Tibial nerve (tissue), 4 donors: ENCODE measurements around the gene PSME3. TPM values are rescaled to one million over a fixed set of nuclear protein-coding genes. Genes with fewer than 3 reads are reported as not detected.
"Not testable (repeated sequence)": the region's sequence is repeated elsewhere in the genome, so short reads cannot be mapped to it uniquely, and the experiment has no call there.

ENCODE experiments used
- DNase-seq, 2 donors: peaks; one replicate each; pipeline ENCODE4 v3.0.0-alpha.2; 2019; ENCODE audit warnings: low spot score in 2 of 2
- H3K27ac ChIP-seq, 4 donors: fragments of 200-600 bp; sonication (generic) in 3 of 4; one replicate each; pipeline ENCODE4 v1.5.1; 2017 to 2019; ENCODE audit warnings: mild to moderate bottlenecking in 1 of 4
- H3K27me3 ChIP-seq, 2 donors: fragments of 200-600 bp; sonication (generic) in 1 of 2; one replicate each; pipeline versions ENCODE4 v1.5.1 to v1.6.0; 2017 to 2019
- H3K36me3 ChIP-seq, 3 donors: fragments of 200-600 bp; sonication (generic); one replicate each; pipeline ENCODE4 v1.5.1; 2018 to 2019
- H3K4me1 ChIP-seq, 4 donors: fragments of 200-600 bp; sonication (generic) in 3 of 4; one replicate each; pipeline ENCODE4 v1.5.1; 2017 to 2019
- H3K4me3 ChIP-seq, 4 donors: fragments of 200-600 bp; sonication (generic) in 3 of 4; one replicate each; pipeline ENCODE4 v1.5.1; 2017 to 2019; ENCODE audit warnings: mild to moderate bottlenecking in 1 of 4, moderate library complexity in 1 of 4
- H3K9me3 ChIP-seq, 4 donors: fragments of 200-600 bp; sonication (generic) in 3 of 4; one replicate each; pipeline ENCODE4 v1.5.1; 2017 to 2019
- CTCF ChIP-seq, 5 experiments: fragments of 200-600 bp in 3 of 5; fragments of 450-650 bp in 2 of 5; sonication (generic) in 3 of 5; IDR thresholded peaks; one replicate each; pipeline ENCODE4 v1.5.1; 2016 to 2019; ENCODE audit warnings: antibody characterized with exemption in 5 of 5, mild to moderate bottlenecking in 3 of 5, moderate library complexity in 2 of 5
- EP300 ChIP-seq, 2 donors: sonication (generic); formaldehyde crosslinking; IDR thresholded peaks; one replicate each; pipeline ENCODE4 v1.6.1; 2017; ENCODE audit warnings: antibody characterized with exemption in 2 of 2, mild to moderate bottlenecking in 1 of 2
- POLR2A ChIP-seq, 2 donors: fragments of 450-650 bp; IDR thresholded peaks; one replicate each; pipeline ENCODE4 v1.6.1; 2017; ENCODE audit warnings: antibody characterized with exemption in 2 of 2, mild to moderate bottlenecking in 2 of 2, moderate library complexity in 2 of 2
- WGBS, 2 donors: methylation state at CpG; one replicate each; pipeline ENCODE4 v1.1.5; 2018; 5-methylcytosine and 5-hydroxymethylcytosine counted together
- total RNA-seq, 4 donors: library from RNA; depleted of rRNA; stranded (reverse); fragments of >200 nt; gene quantifications; one replicate each; pipeline ENCODE4 v1.1.0, GENCODE V29; 2016

The PSME3 gene
- total RNA-seq, 4 donors from 2014 or later: 42.2 to 86.7 (median 53.7) TPM

- H3K27me3 ChIP-seq: no peaks in the 10 kb centered on the region
- H3K4me1 ChIP-seq: peaks cover 0 to 16% (median 2%) of the 10 kb centered on the region in 4 donors
- peak overlapping the region in 2 of 4 donors; percentile 6 to 43 for H3K4me3 ChIP-seq
- H3K36me3 ChIP-seq: no peaks in the 10 kb centered on the region
- DNase-seq: no peak
- TF ChIP-seq EP300 (IDR thresholded peaks at IDR 0.05): no peak
- TF ChIP-seq CTCF (IDR thresholded peaks at IDR 0.05): no peak
- no peak for TF ChIP-seq POLR2A (IDR thresholded peaks at IDR 0.05)
- WGBS, 2 donors: 75% methylated on average over 5 of the region's 5 CpGs
- H3K9me3 ChIP-seq: no peaks in the 10 kb centered on the region
- no peak overlapping the region for H3K27ac ChIP-seq
Measured at GRCh38 chr17:42853597-42853967, 20.4 kb downstream of the PSME3 start.

DNA sequence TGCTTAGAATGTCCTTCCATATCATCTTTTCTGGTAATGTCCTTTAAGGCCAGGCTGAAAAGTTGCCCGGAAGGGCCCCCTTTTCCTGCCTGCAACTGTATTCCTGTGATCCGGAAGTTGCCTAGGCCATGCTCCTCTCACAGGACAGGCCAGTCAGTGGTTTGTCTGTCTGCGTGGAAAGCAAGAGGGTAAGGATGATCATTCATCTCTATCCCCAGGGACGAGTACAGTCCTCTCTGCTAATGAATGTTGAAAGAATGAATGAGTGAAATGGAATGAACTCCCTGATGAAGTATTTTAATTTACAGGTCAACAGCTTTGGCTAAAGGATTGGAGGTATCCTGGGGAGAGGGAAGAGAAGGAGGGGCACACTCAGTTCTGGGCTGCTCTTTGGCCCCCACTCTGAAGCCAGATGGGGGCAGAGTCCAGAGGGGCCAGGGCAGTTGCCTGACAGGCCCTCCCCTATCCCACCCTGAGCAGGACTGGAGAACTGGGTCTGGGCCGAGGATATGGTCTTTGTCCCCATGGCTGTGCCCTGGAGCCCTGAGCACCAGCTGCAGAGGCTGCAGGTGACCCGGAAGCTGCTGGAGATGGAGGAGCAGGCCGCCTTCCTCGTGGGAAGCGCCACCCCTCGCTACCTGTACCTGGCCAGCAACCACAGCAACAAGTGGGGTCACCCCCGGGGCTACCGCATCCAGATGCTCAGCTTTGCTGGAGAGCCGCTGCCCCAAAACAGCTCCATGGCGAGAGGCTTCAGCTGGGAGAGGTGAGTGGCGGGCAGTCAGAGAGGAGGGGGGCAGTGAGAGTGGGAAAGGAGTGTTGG, 21.0 kb downstream of the PSME3 start:
- no peaks in the 10 kb centered on the region for H3K36me3 ChIP-seq
- H3K4me3 ChIP-seq: peak overlapping the region in 2 of 4 donors; percentile 6 to 43
- 80 to 84% methylated on average over 15 of the region's 15 CpGs for WGBS, 2 donors
- no peak for TF ChIP-seq EP300 (IDR thresholded peaks at IDR 0.05)
- TF ChIP-seq POLR2A (IDR thresholded peaks at IDR 0.05): no peak
- TF ChIP-seq CTCF (IDR thresholded peaks at IDR 0.05): no peak
- no peaks in the 10 kb centered on the region for H3K27me3 ChIP-seq
- DNase-seq: no peak
- no peaks in the 10 kb centered on the region for H3K9me3 ChIP-seq
- H3K27ac ChIP-seq: no peak overlapping the region
- H3K4me1 ChIP-seq: peaks cover 0 to 16% (median 2%) of the 10 kb centered on the region in 4 donors

DNA sequence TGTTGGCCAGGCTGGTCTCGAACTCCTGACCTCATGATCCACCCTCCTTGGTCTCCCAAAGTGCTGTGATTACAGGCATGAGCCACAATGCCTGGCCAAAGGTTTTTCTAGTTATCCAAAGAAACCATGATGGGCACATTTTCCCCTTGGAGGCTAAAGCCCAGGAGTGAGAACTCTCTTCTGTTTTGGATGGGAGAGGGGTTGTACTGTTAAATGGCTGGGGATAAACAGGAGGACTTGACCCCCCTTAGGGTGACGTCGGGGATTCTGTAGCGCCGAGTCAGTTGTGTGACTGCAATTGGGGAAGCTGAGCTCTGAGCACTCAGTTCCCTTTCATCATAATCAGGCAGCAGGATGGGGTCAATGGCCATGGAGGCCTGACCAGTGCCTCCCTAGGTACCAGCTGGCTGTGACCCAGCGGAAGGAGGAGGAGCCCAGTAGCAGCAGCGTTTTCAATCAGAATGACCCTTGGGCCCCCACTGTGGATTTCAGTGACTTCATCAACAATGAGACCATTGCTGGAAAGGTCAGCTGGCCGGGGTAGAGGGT, 21.9 kb downstream of the PSME3 start:
- H3K27me3 ChIP-seq: no peaks in the 10 kb centered on the region
- DNase-seq: no peak
- H3K27ac ChIP-seq: no peak overlapping the region
- no peak overlapping the region for H3K4me3 ChIP-seq
- no peak for TF ChIP-seq POLR2A (IDR thresholded peaks at IDR 0.05)
- no peak for TF ChIP-seq CTCF (IDR thresholded peaks at IDR 0.05)
- TF ChIP-seq EP300 (IDR thresholded peaks at IDR 0.05): no peak
- WGBS, 2 donors: 60% methylated on average over 8 of the region's 8 CpGs
- H3K9me3 ChIP-seq: no peaks in the 10 kb centered on the region
- no peaks in the 10 kb centered on the region for H3K36me3 ChIP-seq
- H3K4me1 ChIP-seq: peaks cover 0 to 8% (median 2%) of the 10 kb centered on the region in 4 donors

DNA sequence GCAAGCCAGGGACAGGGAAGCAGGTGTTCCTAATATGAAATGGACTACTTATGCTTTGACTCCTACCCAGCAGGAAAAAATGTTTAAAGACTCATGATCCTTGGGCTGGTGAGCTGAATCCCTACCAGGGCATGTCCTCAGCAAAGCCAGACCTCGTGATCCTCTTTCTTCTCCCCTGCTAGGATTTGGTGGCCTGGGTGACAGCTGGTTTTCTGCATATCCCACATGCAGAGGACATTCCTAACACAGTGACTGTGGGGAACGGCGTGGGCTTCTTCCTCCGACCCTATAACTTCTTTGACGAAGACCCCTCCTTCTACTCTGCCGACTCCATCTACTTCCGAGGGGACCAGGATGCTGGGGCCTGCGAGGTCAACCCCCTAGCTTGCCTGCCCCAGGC, 22.9 kb downstream of the PSME3 start:
- H3K27me3 ChIP-seq, H3K4me1 ChIP-seq: not testable (repeated sequence)

GRCh38 chr17:42856516-42856915, 23.3 kb downstream of the PSME3 start:
- H3K9me3 ChIP-seq, H3K27ac ChIP-seq, H3K36me3 ChIP-seq, H3K4me3 ChIP-seq, H3K27me3 ChIP-seq, DNase-seq, H3K4me1 ChIP-seq: not testable (repeated sequence)
- 69 to 87% methylated on average over 6 of the region's 8 CpGs for WGBS, 2 donors

More for the DNA sequence above, 22.9 kb downstream of the PSME3 start:
- H3K4me3 ChIP-seq, H3K9me3 ChIP-seq, DNase-seq, H3K27ac ChIP-seq, H3K36me3 ChIP-seq: not testable (repeated sequence)
- 83 to 91% methylated on average over 7 to 8 of the region's 8 CpGs for WGBS, 2 donors

- Histone ChIP-seq H3K27ac (no peak overlapping the region), H3K27me3 (no peaks in the 10 kb centered on the region), H3K4me3 (no peak overlapping the region), H3K36me3 (no peaks in the 10 kb centered on the region), H3K9me3 (no peaks in the 10 kb centered on the region), H3K4me1 (no peaks in the 10 kb centered on the region)
- DNase-seq: no peak
- WGBS, 2 donors: 58 to 63% methylated on average over 1 of the region's 1 CpG
- TF ChIP-seq EP300 (IDR thresholded peaks at IDR 0.05) (no peak), CTCF (IDR thresholded peaks at IDR 0.05) (no peak), POLR2A (IDR thresholded peaks at IDR 0.05) (no peak)
Measured at GRCh38 chr17:42857389-42857788, 24.2 kb downstream of the PSME3 start.
